Astrocyte of the spinal cord (primary cell): Measurements from ENCODE around the gene ZNF892.
"Not testable (repeated sequence)": the region's sequence is repeated elsewhere in the genome, so short reads cannot be mapped to it uniquely, and the experiment has no call there.

Experiments
- DNase-seq: peaks from one replicate; pipeline ENCODE4 v3.0.0; 2011; ENCODE audit warnings: low read depth, low spot score
- H3K4me3 ChIP-seq: 2 replicates; pipeline ENCODE4 v1.5.1; 2011; ENCODE audit warnings: low read depth, mild to moderate bottlenecking, low read length, moderate library complexity
- in situ Hi-C: cut with HindIII; loops from 2 replicates; pipeline ENCODE4 v1.10.0; 2017; ENCODE audit warnings: low sequenced_read_pairs
- TF ChIP-seq, protein P1 (sequence below): IDR thresholded peaks from 2 replicates; pipeline ENCODE4 v1.5.1; 2012; ENCODE audit warnings: low read depth, mild to moderate bottlenecking, low read length, inconsistent platforms

Gene ZNF892

GRCh38 chr2:95234816-95235215 is 27.5 kb downstream of the ZNF892 start:
- in situ Hi-C loops: no loop called here
- no peak overlapping the region for H3K4me3 ChIP-seq
- no peak for DNase-seq
- TF ChIP-seq, protein P1, sequence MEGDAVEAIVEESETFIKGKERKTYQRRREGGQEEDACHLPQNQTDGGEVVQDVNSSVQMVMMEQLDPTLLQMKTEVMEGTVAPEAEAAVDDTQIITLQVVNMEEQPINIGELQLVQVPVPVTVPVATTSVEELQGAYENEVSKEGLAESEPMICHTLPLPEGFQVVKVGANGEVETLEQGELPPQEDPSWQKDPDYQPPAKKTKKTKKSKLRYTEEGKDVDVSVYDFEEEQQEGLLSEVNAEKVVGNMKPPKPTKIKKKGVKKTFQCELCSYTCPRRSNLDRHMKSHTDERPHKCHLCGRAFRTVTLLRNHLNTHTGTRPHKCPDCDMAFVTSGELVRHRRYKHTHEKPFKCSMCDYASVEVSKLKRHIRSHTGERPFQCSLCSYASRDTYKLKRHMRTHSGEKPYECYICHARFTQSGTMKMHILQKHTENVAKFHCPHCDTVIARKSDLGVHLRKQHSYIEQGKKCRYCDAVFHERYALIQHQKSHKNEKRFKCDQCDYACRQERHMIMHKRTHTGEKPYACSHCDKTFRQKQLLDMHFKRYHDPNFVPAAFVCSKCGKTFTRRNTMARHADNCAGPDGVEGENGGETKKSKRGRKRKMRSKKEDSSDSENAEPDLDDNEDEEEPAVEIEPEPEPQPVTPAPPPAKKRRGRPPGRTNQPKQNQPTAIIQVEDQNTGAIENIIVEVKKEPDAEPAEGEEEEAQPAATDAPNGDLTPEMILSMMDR: no peak

DNA sequence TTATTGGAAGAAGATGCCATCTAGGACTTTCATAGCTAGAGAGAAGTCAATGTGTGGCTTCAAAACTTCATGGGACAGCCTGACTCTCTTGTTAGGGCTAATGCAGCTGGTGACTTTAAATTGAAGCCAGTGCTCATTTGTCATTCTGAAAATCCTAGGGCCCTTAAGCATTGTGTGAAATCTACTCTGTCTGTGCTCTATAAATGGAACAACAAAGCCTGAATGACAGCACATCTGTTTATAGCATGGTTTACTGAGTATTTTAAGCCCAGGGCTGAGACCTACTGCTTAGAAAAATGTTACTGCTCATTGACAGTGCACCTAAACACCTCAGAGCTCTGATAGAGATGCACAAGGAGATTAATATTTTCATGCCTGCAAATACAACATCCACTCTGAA is 30.8 kb downstream of the ZNF892 start:
- TF ChIP-seq, protein P1: no peak
- H3K4me3 ChIP-seq: no peak overlapping the region
- in situ Hi-C loops: no loop called here
- no peak for DNase-seq

GRCh38 chr2:95240091-95240490 is 32.8 kb downstream of the ZNF892 start:
- TF ChIP-seq, protein P1: no peak
- H3K4me3 ChIP-seq: no peak overlapping the region
- in situ Hi-C loops: no loop called here
- DNase-seq: no peak

GRCh38 chr2:95240556-95240955 is 33.2 kb downstream of the ZNF892 start:
- in situ Hi-C loops: no loop called here
- no peak overlapping the region for H3K4me3 ChIP-seq
- TF ChIP-seq, protein P1: no peak
- no peak for DNase-seq

- in situ Hi-C loops, H3K4me3 ChIP-seq, DNase-seq: not testable (repeated sequence)
Measured at GRCh38 chr2:95242084-95242483, 34.8 kb downstream of the ZNF892 start.
